A549 (cell line): Measurements from ENCODE around the gene GPR158. TPM values are rescaled to one million over a fixed set of nuclear protein-coding genes. Genes with fewer than 3 reads are reported as not detected.
A peak's percentile ranks its signal among the peaks of the same experiment; 100 is the strongest.

ENCODE experiments used
- ATAC-seq, 2 experiments: fragments of 200-7000 bp in 1 of 2; fragments of >200 bp in 1 of 2; cut with Nextera tagmentation in 1 of 2; cut with Tn5 transposase in 1 of 2; 3 replicates each; pipeline versions ENCODE4 v1.8.0 to v1.9.1; 2018 to 2020; ENCODE audit warnings: mild to moderate bottlenecking in 1 of 2, moderate library complexity in 1 of 2
- CTCF ChIA-PET: fragments of 300-600 bp; sonication (Branson Sonifier 250); formaldehyde crosslinking; extraction: SDS; loops from one replicate; lab custom pipeline; 2021; ENCODE audit warnings: antibody characterized with exemption, inconsistent platforms; lab: Yijun Ruan, JAX
- POLR2A ChIA-PET: fragments of 350-600 bp; formaldehyde crosslinking; extraction: SDS; loops from one replicate; lab custom pipeline; 2021; ENCODE audit warnings: antibody characterized with exemption, inconsistent platforms; lab: Yijun Ruan, JAX
- DNase-seq, 2 experiments: peaks; one replicate each; pipeline versions ENCODE4 v3.0.0 to v3.0.0-alpha.2; 2011 to 2016; ENCODE audit warnings: low read depth in 1 of 2, low spot score in 1 of 2
- FAIRE-seq: peaks from 2 replicates; lab custom pipeline; 2011; peaks lifted over from hg19 to GRCh38; lab: Jason Lieb, UNC
- H3K27ac ChIP-seq, 2 experiments: fragments of >200 bp; sonication (Bioruptor Twin); formaldehyde crosslinking; 3 replicates each; pipeline ENCODE4 v1.5.1; 2016 to 2017
- H3K4me1 ChIP-seq: fragments of >200 bp; sonication (Bioruptor Twin); formaldehyde crosslinking; 3 replicates; pipeline ENCODE4 v1.6.1; 2016
- H3K4me2 ChIP-seq: fragments of >200 bp; sonication (Bioruptor Twin); formaldehyde crosslinking; 3 replicates; pipeline ENCODE4 v1.6.1; 2016
- H3K4me3 ChIP-seq: fragments of >200 bp; sonication (Bioruptor Twin); formaldehyde crosslinking; 3 replicates; pipeline ENCODE4 v1.5.1; 2016
- H3K9me3 ChIP-seq: fragments of >200 bp; sonication (Bioruptor Twin); formaldehyde crosslinking; 3 replicates; pipeline ENCODE4 v1.6.1; 2016
- CBX2 ChIP-seq: fragments of 200-600 bp; sonication (generic); IDR thresholded peaks from 2 replicates; pipeline ENCODE4 v1.6.1; 2016; ENCODE audit warnings: low read depth, mild to moderate bottlenecking, borderline replicate concordance
- CBX8 ChIP-seq: fragments of 200-600 bp; sonication (generic); IDR thresholded peaks from 2 replicates; pipeline ENCODE4 v1.6.1; 2016
- CEBPB ChIP-seq, 2 experiments: fragments of >200 bp in 1 of 2; sonication (Bioruptor Twin) in 1 of 2; formaldehyde crosslinking in 1 of 2; IDR thresholded peaks; 2 replicates each; pipeline ENCODE4 v1.6.1; 2012 to 2016
- CHD2 ChIP-seq: fragments of 150-350 bp; IDR thresholded peaks from 2 replicates; pipeline ENCODE4 v1.6.1; 2014; ENCODE audit warnings: low read length; ENCODE audit not compliant: partially characterized antibody
- CTCF ChIP-seq: fragments of >200 bp; sonication (Bioruptor Twin); formaldehyde crosslinking; IDR thresholded peaks from 3 replicates; pipeline ENCODE4 v1.5.1; 2016
- EHF ChIP-seq: fragments of 250-450 bp; sonication (Bioruptor Pico); IDR thresholded peaks from 2 replicates; pipeline ENCODE4 v1.5.0; 2020; ENCODE audit warnings: mild to moderate bottlenecking
- EHMT2 ChIP-seq: fragments of 200-600 bp; sonication (generic); IDR thresholded peaks from 2 replicates; pipeline ENCODE4 v1.6.1; 2016; ENCODE audit warnings: antibody characterized with exemption, low read depth, mild to moderate bottlenecking, moderate library complexity
- ELK1 ChIP-seq: fragments of 150-350 bp; IDR thresholded peaks from 2 replicates; pipeline ENCODE4 v1.6.1; 2014; ENCODE audit warnings: low read depth, mild to moderate bottlenecking, low read length
- FOSL2 ChIP-seq, 2 experiments: fragments of 450-650 bp in 1 of 2; fragments of >200 bp in 1 of 2; sonication (Bioruptor Twin) in 1 of 2; formaldehyde crosslinking; IDR thresholded peaks; 2 replicates each; pipeline versions ENCODE4 v1.5.0 to v1.6.1; 2016 to 2020; ENCODE audit warnings: mild to moderate bottlenecking in 1 of 2, moderate library complexity in 1 of 2
- FOXS1 ChIP-seq: fragments of 250-450 bp; sonication (Bioruptor Pico); IDR thresholded peaks from 2 replicates; pipeline ENCODE4 v1.5.0; 2020; ENCODE audit warnings: mild to moderate bottlenecking, moderate library complexity
- HES2 ChIP-seq: fragments of >200 bp; sonication (Bioruptor Twin); formaldehyde crosslinking; IDR thresholded peaks from 2 replicates; pipeline ENCODE4 v1.6.1; 2016
- HOXA7 ChIP-seq: fragments of 250-450 bp; sonication (Bioruptor Pico); IDR thresholded peaks from 2 replicates; pipeline ENCODE4 v1.5.0; 2020; ENCODE audit warnings: mild to moderate bottlenecking, moderate library complexity
- HOXB5 ChIP-seq: fragments of 250-450 bp; sonication (Bioruptor Pico); IDR thresholded peaks from 2 replicates; pipeline ENCODE4 v1.5.0; 2020; ENCODE audit warnings: mild to moderate bottlenecking, moderate library complexity
- KDM5A ChIP-seq: fragments of 200-600 bp; sonication (generic); IDR thresholded peaks from 2 replicates; pipeline ENCODE4 v1.6.1; 2016; ENCODE audit warnings: antibody characterized with exemption, mild to moderate bottlenecking
- MYC ChIP-seq: IDR thresholded peaks from 2 replicates; pipeline ENCODE4 v1.6.1; 2012; ENCODE audit warnings: mild to moderate bottlenecking, inconsistent platforms, low read length, improper control_type of control experiment, borderline replicate concordance
- NPAS2 ChIP-seq: fragments of 250-450 bp; sonication (Bioruptor Pico); IDR thresholded peaks from 2 replicates; pipeline ENCODE4 v1.8.0; 2022; ENCODE audit warnings: mild to moderate bottlenecking, moderate library complexity, borderline replicate concordance
- NR3C1 ChIP-seq: fragments of >200 bp; sonication (Bioruptor Twin); formaldehyde crosslinking; IDR thresholded peaks from 3 replicates; pipeline ENCODE4 v1.6.1; 2017
- PHF8 ChIP-seq: fragments of 200-600 bp; sonication (generic); IDR thresholded peaks from 2 replicates; pipeline ENCODE4 v1.6.1; 2016; ENCODE audit warnings: low read depth, mild to moderate bottlenecking, antibody characterized with exemption, moderate library complexity, borderline replicate concordance
- POLR2A ChIP-seq: IDR thresholded peaks from 2 replicates; pipeline ENCODE4 v1.6.1; 2012; ENCODE audit warnings: mild to moderate bottlenecking, low read length
- RAD21 ChIP-seq, 2 experiments: fragments of >200 bp in 1 of 2; sonication (Bioruptor Twin) in 1 of 2; formaldehyde crosslinking in 1 of 2; IDR thresholded peaks in 1 of 2; conservative IDR thresholded peaks in 1 of 2; 2 replicates in 1 of 2; 3 replicates in 1 of 2; pipeline ENCODE4 v1.6.1; 2012 to 2018; ENCODE audit warnings: inconsistent platforms in 1 of 2
- RFX5 ChIP-seq: fragments of 450-650 bp; IDR thresholded peaks from 2 replicates; pipeline ENCODE4 v1.7.1; 2014; ENCODE audit warnings: antibody characterized with exemption, mild to moderate bottlenecking, moderate library complexity
- RNF2 ChIP-seq: fragments of 200-600 bp; sonication (generic); IDR thresholded peaks from 2 replicates; pipeline ENCODE4 v1.6.1; 2016; ENCODE audit warnings: low read depth, mild to moderate bottlenecking, antibody characterized with exemption, moderate library complexity, borderline replicate concordance
- SMC3 ChIP-seq: fragments of >200 bp; sonication (Bioruptor Twin); formaldehyde crosslinking; IDR thresholded peaks from 3 replicates; pipeline ENCODE4 v1.6.1; 2018; ENCODE audit warnings: inconsistent platforms
- SREBF2 ChIP-seq: fragments of 450-650 bp; IDR thresholded peaks from 2 replicates; pipeline ENCODE4 v1.6.1; 2014; ENCODE audit warnings: mild to moderate bottlenecking, moderate library complexity
- TP53 ChIP-seq: fragments of 250-450 bp; sonication (Bioruptor Pico); IDR thresholded peaks from 2 replicates; pipeline ENCODE4 v1.5.0; 2021; ENCODE audit warnings: mild to moderate bottlenecking, moderate library complexity
- WGBS: methylation state at CpG from one replicate; pipeline ENCODE4 v1.1.6; 2017; ENCODE audit errors: missing lambda C conversion rate; 5-methylcytosine and 5-hydroxymethylcytosine counted together
- polyA plus RNA-seq, 4 experiments: library from polyadenylated mRNA; depleted of rRNA in 3 of 4; stranded (reverse); fragments of >200 nt; fragmentation: RNase III in 1 of 4; extraction: RNeasy Plus Mini Kit Qiagen cat#74134 plus additional on column Dnase treatment in 1 of 4; gene quantifications; 2 replicates in 3 of 4; 3 replicates in 1 of 4; pipeline ENCODE4 v1.2.3, GENCODE V29; 2011 to 2017

Gene GPR158
- polyA plus RNA-seq, 2 of the 4 experiments (the other 2 are of a cell fraction), result 0.01 to 0.03 TPM

- 0 out of 2 replicates have a peak, but pooled peaks have one; percentile 27 for TF ChIP-seq HES2
- no peak for TF ChIP-seq MYC
- no peak for TF ChIP-seq NPAS2 (CRISPR knock-in tag)
- no peak for TF ChIP-seq RAD21 (conservative IDR thresholded peaks at IDR 0.05 in 1 of 2, IDR thresholded peaks at IDR 0.05 in 1 of 2)
- TF ChIP-seq FOXS1 (CRISPR knock-in tag), result no peak
- peak in 1 of 2 experiments; percentile 77; a peak in 3 of 4 replicates for TF ChIP-seq CEBPB (IDR thresholded peaks at IDR 0.05)
- no peak for TF ChIP-seq EHF (CRISPR knock-in tag)
- no peak for TF ChIP-seq TP53
- no peak for TF ChIP-seq CTCF
- no peak for TF ChIP-seq SREBF2
- peak; percentile 33; the same call in 1 of the 2 replicates for TF ChIP-seq FOSL2 (IDR thresholded peaks at IDR 0.05)
- TF ChIP-seq FOSL2 (CRISPR knock-in tag; IDR thresholded peaks at IDR 0.05), result peak; percentile 70
- TF ChIP-seq KDM5A, result no peak
- no peak for TF ChIP-seq HOXB5
- 0 out of 3 replicates have a peak, but pooled peaks have one; percentile 12 for TF ChIP-seq SMC3
- no peak for TF ChIP-seq CBX2
- no peak for TF ChIP-seq POLR2A
- no peak for TF ChIP-seq NR3C1
- TF ChIP-seq RNF2, result no peak
Observed at GRCh38 chr10:25493122-25493893, 318.5 kb downstream of the GPR158 start (continued).

GRCh38 chr10:25497246-25497645 is 322.4 kb downstream of the GPR158 start:
- TF ChIP-seq SREBF2 (no peak), HOXA7 (CRISPR knock-in tag) (no peak), KDM5A (no peak), RFX5 (no peak), ELK1 (no peak), MYC (no peak), CBX8 (no peak), EHMT2 (no peak), PHF8 (no peak), CHD2 (no peak)
- WGBS, result 86% methylated on average over 3 of the region's 3 CpGs
- no peak overlapping the region for H3K4me3 ChIP-seq
- FAIRE-seq (no peak), ATAC-seq (no peak), DNase-seq (no peak)
- ChIA-PET POLR2A (no interaction called here), CTCF (interaction anchor here (0.7 to 1.0 kb wide), 3 partner anchors 9 to 384 kb away, joined by 3 to 4 read pairs (median 4); no protein-coding TSS in a partner anchor)
- H3K9me3 ChIP-seq, result no peaks in the 10 kb centered on the region
- H3K4me1 ChIP-seq, result peaks cover 20% of the 10 kb centered on the region
- no peak overlapping the region for H3K4me2 ChIP-seq
- H3K27ac ChIP-seq, result no peak overlapping the region
